Neuron (in vitro differentiated cells): ENCODE data around the gene PRXL2B.

Experiments
- H2AFZ ChIP-seq: one replicate; pipeline ENCODE4 v1.6.1; 2013; ENCODE audit warnings: low read depth, mild to moderate bottlenecking, inconsistent platforms, low read length, moderate library complexity
- H3K27me3 ChIP-seq: one replicate; pipeline ENCODE4 v1.6.1; 2013; ENCODE audit warnings: low read length; ENCODE audit not compliant: insufficient read depth
- H3K36me3 ChIP-seq: one replicate; pipeline ENCODE4 v1.6.1; 2013; ENCODE audit warnings: low read length; ENCODE audit not compliant: insufficient read depth
- H3K4me1 ChIP-seq: one replicate; pipeline ENCODE4 v1.6.1; 2013; ENCODE audit warnings: low read length; ENCODE audit not compliant: insufficient read depth
- H3K4me3 ChIP-seq: 2 replicates; pipeline ENCODE4 v1.5.1; 2013; ENCODE audit warnings: mild to moderate bottlenecking, low read length, moderate library complexity
- H3K9me3 ChIP-seq: one replicate; pipeline ENCODE4 v1.6.1; 2013; ENCODE audit warnings: low read length

PRXL2B gene

GRCh38 chr1:2606396-2606880 is 19.9 kb downstream of the PRXL2B start:
- Histone ChIP-seq H3K4me3 (no peak overlapping the region), H3K27me3 (peaks cover 29% of the 10 kb centered on the region)

DNA sequence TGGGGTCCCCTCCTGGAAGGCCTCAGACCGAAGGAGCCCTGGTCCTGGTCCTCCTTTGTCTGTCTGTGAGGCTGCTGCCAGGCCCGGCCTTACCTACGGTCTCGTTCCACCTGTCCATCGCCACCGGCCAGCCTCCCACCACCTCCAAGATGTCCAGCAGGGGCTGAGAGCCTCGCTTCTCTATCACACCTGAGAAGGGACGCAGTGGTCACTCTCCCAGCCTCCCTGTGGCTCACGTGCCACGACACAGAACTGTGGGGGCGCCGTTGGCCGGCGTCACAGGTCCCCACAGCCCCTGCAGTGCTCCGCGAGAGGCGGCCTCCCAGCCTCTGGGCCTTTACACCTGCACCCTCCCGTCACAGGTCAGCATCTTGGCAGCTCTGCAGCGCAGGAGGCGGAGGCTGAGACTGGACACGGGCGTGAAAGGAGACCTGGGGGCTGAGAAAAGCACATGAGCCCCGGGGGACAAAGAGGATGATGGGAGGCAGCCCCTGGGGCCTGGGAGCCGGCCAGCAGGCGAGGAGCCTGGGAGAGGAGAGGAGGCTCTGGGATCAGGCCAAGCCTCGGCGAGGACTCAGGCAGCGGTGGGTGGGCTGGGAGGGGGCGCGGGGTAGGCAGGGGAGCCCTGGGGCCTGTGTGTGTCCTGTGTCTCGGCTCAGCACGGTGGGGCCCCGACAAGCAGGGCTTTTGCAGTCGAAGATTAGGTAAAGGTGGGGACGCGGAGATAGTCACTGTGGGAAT is 20.5 kb downstream of the PRXL2B start:
- H3K4me3 ChIP-seq: no peak overlapping the region
- no peaks in the 10 kb centered on the region for H3K9me3 ChIP-seq
- no peaks in the 10 kb centered on the region for H3K36me3 ChIP-seq
- H3K4me1 ChIP-seq: peaks cover 2% of the 10 kb centered on the region
- peaks cover 24% of the 10 kb centered on the region for H3K27me3 ChIP-seq
- H2AFZ ChIP-seq: no peak overlapping the region

More at GRCh38 chr1:2606396-2606880, 19.9 kb downstream of the PRXL2B start:
- Histone ChIP-seq H3K36me3 (no peaks in the 10 kb centered on the region), H3K9me3 (no peaks in the 10 kb centered on the region), H3K4me1 (peaks cover 2% of the 10 kb centered on the region), H2AFZ (no peak overlapping the region)

DNA sequence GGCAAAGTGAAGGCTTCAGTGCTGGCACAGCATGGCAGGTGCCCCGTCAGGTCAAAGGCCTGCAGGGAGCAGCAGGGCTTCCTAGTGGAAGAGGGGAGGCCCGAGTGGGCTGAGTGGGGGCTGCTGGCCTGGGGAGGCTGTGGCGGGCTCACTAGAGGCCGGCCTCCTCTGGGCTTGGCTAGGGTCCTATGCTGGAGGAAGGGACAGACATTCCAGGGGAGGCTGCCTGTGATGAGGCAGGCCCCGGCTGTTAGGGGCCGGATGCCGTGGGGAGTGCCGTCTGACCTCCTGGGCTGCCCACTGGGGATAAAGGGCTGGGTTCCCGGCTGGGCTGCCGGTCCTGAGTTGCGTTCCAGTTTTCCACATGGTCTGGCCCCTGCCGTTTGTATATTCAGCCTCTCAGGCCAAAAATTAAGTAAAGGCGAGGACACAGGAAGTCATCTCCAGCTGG is 21.1 kb downstream of the PRXL2B start:
- no peaks in the 10 kb centered on the region for H3K9me3 ChIP-seq
- H3K4me1 ChIP-seq: peaks cover 2% of the 10 kb centered on the region
- no peaks in the 10 kb centered on the region for H3K36me3 ChIP-seq
- peaks cover 22% of the 10 kb centered on the region for H3K27me3 ChIP-seq
- no peak overlapping the region for H3K4me3 ChIP-seq
- no peak overlapping the region for H2AFZ ChIP-seq

GRCh38 chr1:2609319-2610035 is 22.9 kb downstream of the PRXL2B start:
- no peaks in the 10 kb centered on the region for H3K36me3 ChIP-seq
- no peak overlapping the region for H3K4me3 ChIP-seq
- peaks cover 2% of the 10 kb centered on the region for H3K9me3 ChIP-seq
- peaks cover 2% of the 10 kb centered on the region for H3K4me1 ChIP-seq
- H3K27me3 ChIP-seq: peaks cover 12% of the 10 kb centered on the region
- no peak overlapping the region for H2AFZ ChIP-seq

DNA sequence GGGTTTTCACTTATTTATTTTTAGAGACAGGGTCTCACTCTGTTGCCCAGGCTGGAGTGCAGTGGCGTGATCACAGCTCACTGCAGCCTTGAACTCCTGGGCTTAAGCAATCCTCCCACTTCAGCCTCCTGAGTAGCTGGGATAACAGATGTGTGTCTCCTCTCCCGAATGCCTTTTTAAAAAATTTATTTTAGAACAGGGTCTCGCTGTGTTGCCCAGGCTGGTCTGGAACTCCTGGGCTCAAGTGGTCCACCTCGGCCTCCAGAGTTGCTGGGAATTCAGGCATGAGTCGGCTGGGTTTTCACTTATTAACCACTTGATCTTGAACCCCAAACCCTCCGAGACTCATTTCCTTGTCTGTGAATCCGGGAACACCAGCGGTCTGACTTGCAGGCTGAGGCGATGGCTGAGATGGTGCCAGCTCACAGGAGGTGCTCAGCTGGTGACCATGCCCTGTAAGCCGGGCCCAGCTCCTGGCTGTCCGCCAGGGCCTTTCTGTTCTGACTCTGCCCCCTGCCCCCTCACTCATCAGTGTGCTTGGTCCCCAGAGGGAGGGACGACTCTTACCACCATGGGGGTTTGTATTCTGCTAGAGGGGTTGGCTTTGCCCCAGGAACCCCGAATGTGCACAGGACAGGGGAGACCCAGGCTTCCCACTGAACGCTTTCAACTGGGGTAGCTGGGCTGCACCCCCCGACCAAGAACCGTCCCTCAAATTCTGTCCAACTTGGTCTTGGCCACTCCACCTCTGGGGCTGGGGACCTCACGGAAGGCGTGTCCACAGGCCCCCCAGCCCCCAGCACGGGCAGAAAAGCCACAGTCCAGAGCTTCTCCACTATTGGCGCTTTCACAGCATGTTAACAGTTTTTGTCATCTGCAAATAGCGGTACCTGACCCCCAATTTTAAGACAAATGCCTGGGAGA is 23.7 kb downstream of the PRXL2B start:
- Histone ChIP-seq H2AFZ (no peak overlapping the region), H3K4me1 (peaks cover 2% of the 10 kb centered on the region), H3K27me3 (peaks cover 8% of the 10 kb centered on the region), H3K36me3 (no peaks in the 10 kb centered on the region), H3K9me3 (peaks cover 2% of the 10 kb centered on the region), H3K4me3 (no peak overlapping the region)

GRCh38 chr1:2611031-2611501 is 24.5 kb downstream of the PRXL2B start:
- H3K36me3 ChIP-seq: no peaks in the 10 kb centered on the region
- H3K9me3 ChIP-seq: peaks cover 2% of the 10 kb centered on the region
- H3K4me3 ChIP-seq: no peak overlapping the region
- H3K4me1 ChIP-seq: peaks cover 2% of the 10 kb centered on the region
- H3K27me3 ChIP-seq: peaks cover 8% of the 10 kb centered on the region
- no peak overlapping the region for H2AFZ ChIP-seq

DNA sequence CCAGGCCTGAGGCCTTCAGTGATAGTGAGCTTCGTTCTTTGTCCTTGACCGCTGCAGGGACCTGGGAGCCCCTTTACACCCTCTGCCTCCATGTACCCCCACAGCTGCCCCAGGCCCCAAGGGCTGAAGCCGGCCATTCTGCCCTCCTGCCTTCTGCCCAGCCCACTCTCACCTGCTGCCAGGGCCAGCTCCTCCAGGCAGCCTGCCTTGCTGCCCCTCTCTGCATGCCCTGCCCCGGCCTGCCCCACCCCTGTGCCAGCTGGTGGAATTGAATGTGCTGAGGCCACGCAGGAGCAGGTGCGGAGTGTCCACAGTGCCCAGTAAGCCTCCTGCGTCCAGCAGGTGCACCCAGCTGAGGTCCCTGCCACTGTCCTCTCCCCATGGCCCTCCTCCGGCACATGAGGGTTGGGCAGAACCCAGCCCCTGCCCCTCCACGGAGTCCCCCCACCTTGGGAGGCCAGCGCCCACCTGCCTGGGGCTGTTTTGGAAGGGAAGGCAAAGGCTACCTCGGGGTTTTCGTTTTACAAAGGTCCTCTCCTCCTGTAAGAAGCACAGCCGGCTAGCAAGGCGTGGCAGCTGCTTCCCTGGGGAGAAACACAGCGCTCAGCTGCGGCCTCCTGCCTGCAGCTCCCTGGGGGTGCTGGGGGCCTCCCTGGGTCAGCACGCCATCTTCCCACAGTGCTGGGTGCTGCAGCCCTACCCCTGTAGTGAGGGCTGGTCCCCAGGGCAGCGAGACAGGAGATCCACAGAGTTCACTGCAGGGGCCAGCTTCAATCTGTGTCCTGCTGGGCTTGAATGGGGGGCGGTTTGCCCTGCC is 25.3 kb downstream of the PRXL2B start:
- H2AFZ ChIP-seq: no peak overlapping the region
- H3K9me3 ChIP-seq: peaks cover 7% of the 10 kb centered on the region
- H3K4me1 ChIP-seq: peaks cover 2% of the 10 kb centered on the region
- peaks cover 8% of the 10 kb centered on the region for H3K27me3 ChIP-seq
- H3K36me3 ChIP-seq: no peaks in the 10 kb centered on the region
- H3K4me3 ChIP-seq: no peak overlapping the region

- no peak overlapping the region for H3K4me3 ChIP-seq
- H3K36me3 ChIP-seq: no peaks in the 10 kb centered on the region
- H3K4me1 ChIP-seq: peaks cover 5% of the 10 kb centered on the region
- peaks cover 5% of the 10 kb centered on the region for H3K27me3 ChIP-seq
- peaks cover 8% of the 10 kb centered on the region for H3K9me3 ChIP-seq
- no peak overlapping the region for H2AFZ ChIP-seq
Measured at GRCh38 chr1:2612591-2613365, 26.2 kb downstream of the PRXL2B start.

DNA sequence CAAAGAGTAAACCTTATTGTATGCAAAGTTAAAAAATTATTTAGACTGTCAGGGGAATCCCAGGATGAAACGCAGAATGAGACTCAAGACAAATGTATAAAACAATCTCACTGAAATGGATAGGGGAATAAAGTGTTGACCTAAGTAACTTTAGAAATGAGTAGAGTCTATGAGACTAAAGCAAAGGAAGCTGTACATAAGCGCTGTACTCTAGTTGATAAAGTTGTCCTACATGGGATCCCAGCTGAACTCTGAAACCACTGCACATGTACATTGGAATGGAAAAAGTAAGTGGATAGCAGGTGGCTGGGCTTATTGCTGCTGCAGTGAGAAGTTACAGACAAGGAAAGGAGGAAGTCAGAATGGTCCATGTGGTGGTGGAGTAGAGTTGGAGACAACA is 27.6 kb downstream of the PRXL2B start:
- Histone ChIP-seq H3K9me3 (peaks cover 8% of the 10 kb centered on the region), H3K4me3 (no peak overlapping the region), H3K27me3 (peaks cover 5% of the 10 kb centered on the region), H2AFZ (no peak overlapping the region), H3K36me3 (no peaks in the 10 kb centered on the region), H3K4me1 (peaks cover 16% of the 10 kb centered on the region)

DNA sequence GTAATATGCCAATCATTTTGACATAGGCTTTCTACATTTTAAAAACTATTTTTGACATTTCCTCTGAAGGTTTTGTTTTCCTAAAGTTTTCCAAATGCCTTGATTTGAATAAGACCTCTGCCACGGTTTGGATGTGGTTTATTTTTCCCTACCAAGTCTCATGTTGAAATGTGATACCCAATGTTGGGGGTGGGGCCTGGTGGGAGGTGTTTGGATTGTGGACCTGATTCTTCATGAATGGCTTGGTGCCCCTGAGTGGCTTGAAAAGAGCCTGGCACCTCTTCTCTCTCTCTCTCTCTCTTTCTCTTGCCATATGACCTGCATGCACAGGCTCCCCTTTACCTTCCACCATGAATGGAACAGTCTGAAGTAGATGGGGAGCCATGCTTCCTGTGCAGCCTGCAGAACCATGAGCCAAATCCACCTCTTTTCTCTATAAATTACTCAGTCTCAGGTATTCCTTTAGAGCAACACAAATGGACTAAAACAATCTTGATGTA is 31.4 kb downstream of the PRXL2B start:
- H3K36me3 ChIP-seq: no peaks in the 10 kb centered on the region
- H3K9me3 ChIP-seq: peaks cover 12% of the 10 kb centered on the region
- no peak overlapping the region for H3K4me3 ChIP-seq
- H3K4me1 ChIP-seq: peaks cover 16% of the 10 kb centered on the region
- peaks cover 7% of the 10 kb centered on the region for H3K27me3 ChIP-seq
- no peak overlapping the region for H2AFZ ChIP-seq

GRCh38 chr1:2623571-2624337 is 37.2 kb downstream of the PRXL2B start:
- H2AFZ ChIP-seq: no peak overlapping the region
- peaks cover 54% of the 10 kb centered on the region for H3K27me3 ChIP-seq
- H3K36me3 ChIP-seq: no peaks in the 10 kb centered on the region
- H3K9me3 ChIP-seq: peaks cover 7% of the 10 kb centered on the region
- H3K4me1 ChIP-seq: peaks cover 7% of the 10 kb centered on the region
- H3K4me3 ChIP-seq: no peak overlapping the region
